Measurements from ENCODE around the gene FSIP2. TPM values are rescaled to one million over a fixed set of nuclear protein-coding genes. Genes with fewer than 3 reads are reported as not detected.

The FSIP2 gene, protein sequence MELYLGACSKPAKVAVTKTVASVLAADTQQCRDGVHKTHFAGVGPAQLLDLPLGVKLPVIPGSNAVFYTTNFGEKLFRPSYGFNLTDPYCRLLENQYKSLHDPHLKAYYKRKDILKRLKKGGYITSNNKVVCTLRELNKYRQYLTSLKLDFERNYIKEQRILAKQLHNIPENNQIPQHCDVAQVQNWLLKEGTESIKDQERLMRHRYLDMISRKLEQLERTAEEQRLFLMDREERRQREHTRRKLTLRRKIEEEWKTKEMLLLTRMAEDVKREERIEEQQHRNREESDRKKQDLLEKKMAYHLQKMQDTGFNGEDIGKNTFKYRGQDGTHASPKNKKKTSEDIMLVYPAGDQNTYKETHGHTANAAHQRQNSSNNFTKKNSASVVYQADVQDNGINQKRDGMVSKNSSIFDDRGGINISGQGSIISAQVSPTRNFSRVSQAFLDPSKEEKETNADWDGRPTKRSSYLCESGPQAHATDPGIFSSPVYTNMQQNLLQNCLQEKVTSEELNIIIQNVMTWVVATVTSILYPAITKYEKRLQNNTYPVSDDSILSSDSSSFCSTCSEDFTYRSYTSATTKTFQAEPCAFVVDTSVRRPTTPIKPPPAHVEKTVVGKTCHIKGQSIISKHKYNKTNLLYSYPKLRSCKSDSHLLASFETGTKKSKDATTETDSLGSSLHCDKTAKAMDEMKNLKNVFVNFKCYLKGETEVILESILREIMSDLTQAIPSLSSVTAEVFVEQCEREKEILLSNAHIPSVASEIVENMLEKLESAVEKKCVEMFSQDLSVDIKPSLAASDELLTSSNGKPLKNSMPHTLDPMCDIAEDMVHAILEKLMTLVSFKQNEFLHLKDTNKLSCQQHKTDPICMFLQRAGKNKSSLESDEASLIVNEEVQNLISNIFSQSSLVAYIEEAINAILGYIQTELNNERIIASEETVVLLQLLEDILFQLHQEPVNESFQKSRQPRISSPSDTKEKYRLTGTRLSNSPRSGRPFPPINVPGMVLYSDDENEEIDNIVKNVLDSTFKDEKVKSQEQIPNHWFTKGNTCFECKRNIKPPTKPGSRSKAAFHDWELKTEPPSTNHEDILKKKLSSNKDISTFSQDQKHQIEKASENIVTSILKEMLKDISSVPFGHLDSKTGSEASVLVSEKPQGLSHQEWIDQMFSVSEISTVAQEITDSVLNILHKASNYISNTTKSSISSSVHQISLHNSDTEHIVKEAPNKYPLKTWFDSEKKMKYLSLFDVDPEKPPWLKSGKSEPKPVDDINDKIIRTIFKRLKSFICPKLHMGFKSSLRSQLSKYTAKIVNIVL (N-terminal part only)
- total RNA-seq (8.6 and 9.4 TPM in 2 replicates), polyA plus RNA-seq (1.5 and 1.9 TPM in 2 replicates)

DNA sequence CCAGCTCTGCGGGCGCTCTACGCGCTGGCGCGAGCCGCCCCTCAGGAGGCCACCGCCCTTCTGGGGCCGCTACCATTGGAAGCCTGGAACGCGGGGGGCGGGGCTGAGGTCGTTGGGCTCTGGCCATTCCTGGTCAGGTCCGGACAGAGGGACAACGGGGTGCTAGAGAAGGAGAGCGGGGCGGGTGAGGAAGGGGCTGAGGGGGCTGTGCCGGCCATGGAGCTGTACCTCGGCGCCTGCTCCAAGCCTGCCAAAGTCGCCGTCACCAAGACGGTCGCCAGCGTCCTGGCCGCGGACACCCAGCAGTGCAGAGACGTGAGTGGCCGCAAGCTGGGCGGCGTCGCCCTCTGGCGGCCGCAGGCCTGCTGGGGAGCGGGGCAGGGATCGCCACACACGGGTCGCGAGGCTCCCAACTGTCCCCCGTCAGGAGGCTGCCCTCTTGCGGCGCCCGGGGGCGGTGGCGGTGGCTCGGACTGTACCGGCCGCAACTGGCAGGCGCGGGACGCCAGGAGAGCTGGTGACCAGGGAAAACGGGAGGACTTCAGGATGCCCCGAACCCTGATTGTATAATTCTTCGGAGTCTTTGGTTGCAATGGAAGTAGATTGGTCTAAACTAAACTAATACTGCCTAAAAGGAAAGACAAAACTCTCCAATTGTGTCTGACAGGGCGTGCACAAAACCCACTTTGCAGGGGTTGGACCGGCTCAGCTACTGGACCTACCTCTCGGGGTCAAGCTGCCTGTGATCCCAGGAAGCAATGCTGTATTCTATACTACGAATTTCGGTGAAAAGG, at the start of gene FSIP2:
Gene FSIP2 (plus strand): TSS at position 126 of the 794 bp plus-strand sequence. CDS start 91 bp downstream, at position 217.
- H3K27me3 ChIP-seq, result no peaks in the 10 kb centered on the region
- peak; percentile 94 for DNase-seq (ENCODE audit: low spot score)
- H3K4me1 ChIP-seq (ENCODE audit: insufficient read depth), result no peaks in the 10 kb centered on the region
- H4K20me1 ChIP-seq (ENCODE audit: insufficient read depth, poor library complexity, severe bottlenecking), result no peaks in the 10 kb centered on the region
- peak within 1 kb of the TSS; percentile 34 for H3K4me3 ChIP-seq
- 14% methylated on average over 40 of the region's 59 CpGs for WGBS (ENCODE audit: low lambda C conversion rate, missing lambda C conversion rate)
- H3K36me3 ChIP-seq (replicated peaks; ENCODE audit: insufficient read depth, low read depth), result no peaks in the 10 kb centered on the region
- no peak within 1 kb of the TSS for H3K27ac ChIP-seq
- H3K79me2 ChIP-seq, result no peaks in the 10 kb centered on the region
- peak within 1 kb of the TSS; percentile 70 for H2AFZ ChIP-seq
- no peaks in the 10 kb centered on the region for H3K9me3 ChIP-seq (ENCODE audit: low read depth)
- peak within 1 kb of the TSS; percentile 71 for H3K4me2 ChIP-seq
- TF ChIP-seq EZH2 (IDR thresholded peaks at IDR 0.05; ENCODE audit: borderline replicate concordance) (no peak), EZH2phosphoT487 (IDR thresholded peaks at IDR 0.05; ENCODE audit: low read depth, severe bottlenecking, unreplicated experiment) (no peak)
- TF ChIP-seq, protein P1, sequence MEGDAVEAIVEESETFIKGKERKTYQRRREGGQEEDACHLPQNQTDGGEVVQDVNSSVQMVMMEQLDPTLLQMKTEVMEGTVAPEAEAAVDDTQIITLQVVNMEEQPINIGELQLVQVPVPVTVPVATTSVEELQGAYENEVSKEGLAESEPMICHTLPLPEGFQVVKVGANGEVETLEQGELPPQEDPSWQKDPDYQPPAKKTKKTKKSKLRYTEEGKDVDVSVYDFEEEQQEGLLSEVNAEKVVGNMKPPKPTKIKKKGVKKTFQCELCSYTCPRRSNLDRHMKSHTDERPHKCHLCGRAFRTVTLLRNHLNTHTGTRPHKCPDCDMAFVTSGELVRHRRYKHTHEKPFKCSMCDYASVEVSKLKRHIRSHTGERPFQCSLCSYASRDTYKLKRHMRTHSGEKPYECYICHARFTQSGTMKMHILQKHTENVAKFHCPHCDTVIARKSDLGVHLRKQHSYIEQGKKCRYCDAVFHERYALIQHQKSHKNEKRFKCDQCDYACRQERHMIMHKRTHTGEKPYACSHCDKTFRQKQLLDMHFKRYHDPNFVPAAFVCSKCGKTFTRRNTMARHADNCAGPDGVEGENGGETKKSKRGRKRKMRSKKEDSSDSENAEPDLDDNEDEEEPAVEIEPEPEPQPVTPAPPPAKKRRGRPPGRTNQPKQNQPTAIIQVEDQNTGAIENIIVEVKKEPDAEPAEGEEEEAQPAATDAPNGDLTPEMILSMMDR (IDR thresholded peaks at IDR 0.05; ENCODE audit: poor library complexity), result peak; percentile 99
- H3K9me2 ChIP-seq (replicated peaks; ENCODE audit: insufficient read depth), result no peaks in the 10 kb centered on the region

DNA sequence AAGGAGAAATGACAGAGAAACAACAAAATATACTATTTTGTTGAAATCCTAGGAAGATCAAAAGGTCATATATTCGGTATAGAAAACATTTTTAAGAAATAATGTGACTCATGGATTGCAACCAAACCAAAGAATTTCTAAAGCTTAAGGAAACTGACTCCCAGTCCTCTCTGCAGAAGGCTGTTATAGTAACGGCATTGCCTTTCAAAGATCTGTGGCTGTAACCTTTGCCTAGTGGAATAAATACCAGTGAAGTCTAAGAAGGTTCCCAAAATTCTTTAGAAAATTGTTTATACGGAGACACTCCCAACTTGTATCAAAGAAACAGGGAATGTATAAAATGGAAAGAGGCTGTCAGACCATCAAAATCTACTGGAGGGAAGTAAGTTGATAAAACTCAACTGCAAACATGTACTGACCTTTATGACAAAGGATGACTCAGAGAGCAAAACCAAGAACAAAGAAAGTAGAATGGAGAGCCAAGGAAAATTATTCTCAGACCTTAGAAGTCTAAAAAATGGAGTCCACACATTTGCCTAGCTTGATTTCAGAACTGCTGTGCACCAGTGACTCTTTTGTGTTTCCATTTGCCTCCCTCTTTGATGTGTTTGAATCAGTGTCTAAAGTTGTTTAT, 48.6 kb upstream of the FSIP2 start:
- Histone ChIP-seq H3K36me3 (replicated peaks; ENCODE audit: insufficient read depth, low read depth) (no peaks in the 10 kb centered on the region), H3K4me3 (no peak overlapping the region), H3K9me3 (ENCODE audit: low read depth) (no peaks in the 10 kb centered on the region), H3K79me2 (no peaks in the 10 kb centered on the region), H3K27me3 (no peaks in the 10 kb centered on the region), H4K20me1 (ENCODE audit: insufficient read depth, poor library complexity, severe bottlenecking) (no peaks in the 10 kb centered on the region), H3K4me2 (no peak overlapping the region), H3K4me1 (ENCODE audit: insufficient read depth) (no peaks in the 10 kb centered on the region), H3K27ac (no peak overlapping the region), H3K9me2 (replicated peaks; ENCODE audit: insufficient read depth) (no peaks in the 10 kb centered on the region), H2AFZ (no peak overlapping the region)
- DNase-seq (ENCODE audit: low spot score), result no peak
- 84% methylated on average over 3 of the region's 3 CpGs for WGBS (ENCODE audit: low lambda C conversion rate, missing lambda C conversion rate)
- TF ChIP-seq EZH2 (IDR thresholded peaks at IDR 0.05; ENCODE audit: borderline replicate concordance) (no peak), EZH2phosphoT487 (IDR thresholded peaks at IDR 0.05; ENCODE audit: low read depth, severe bottlenecking, unreplicated experiment) (no peak)
- TF ChIP-seq, protein P1 (IDR thresholded peaks at IDR 0.05; ENCODE audit: poor library complexity), result no peak
